ENCODE measurements around the gene TSPAN5. TPM values are rescaled to one million over a fixed set of nuclear protein-coding genes. Genes with fewer than 3 reads are reported as not detected.
"Not testable (repeated sequence)": the region's sequence is repeated elsewhere in the genome, so short reads cannot be mapped to it uniquely, and the experiment has no call there.

Gene TSPAN5
- total RNA-seq, 1 donor from 2014 or later: 8.6 TPM

GRCh38 chr4:98484031-98484430 lies 174.4 kb downstream of the TSPAN5 start:
- intact Hi-C loops (cut with DNase I): no loop called here
- DNase-seq (ENCODE audit: low spot score): no peak

- DNase-seq (ENCODE audit: low spot score): no peak
- intact Hi-C loops (cut with DNase I): no loop called here
These were observed 175.3 kb downstream of the TSPAN5 start for GRCh38 chr4:98482847-98483806.

- intact Hi-C loops (cut with DNase I): no loop called here
- DNase-seq (ENCODE audit: low spot score): no peak
These were observed 175.9 kb downstream of the TSPAN5 start for GRCh38 chr4:98482503-98482846.

- intact Hi-C loops (cut with DNase I): no loop called here
- DNase-seq (ENCODE audit: low spot score): no peak
These were observed 177.2 kb downstream of the TSPAN5 start for GRCh38 chr4:98481167-98481566.

- intact Hi-C loops (cut with DNase I): no loop called here
- no peak for DNase-seq (ENCODE audit: low spot score)
These were observed 177.9 kb downstream of the TSPAN5 start for GRCh38 chr4:98480535-98480934.

GRCh38 chr4:98479590-98479989 lies 178.8 kb downstream of the TSPAN5 start:
- DNase-seq (ENCODE audit: low spot score): not testable (repeated sequence)

GRCh38 chr4:98476891-98477290 lies 181.5 kb downstream of the TSPAN5 start:
- DNase-seq (ENCODE audit: low spot score): no peak

More at GRCh38 chr4:98479590-98479989, 178.8 kb downstream of the TSPAN5 start:
- intact Hi-C loops (cut with DNase I): not testable (repeated sequence)

GRCh38 chr4:98474408-98474844 lies 184.0 kb downstream of the TSPAN5 start:
- DNase-seq (ENCODE audit: low spot score): no peak
- intact Hi-C loops (cut with DNase I): no loop called here

More at GRCh38 chr4:98476891-98477290, 181.5 kb downstream of the TSPAN5 start:
- intact Hi-C loops (cut with DNase I): no loop called here

GRCh38 chr4:98473046-98473445 lies 185.4 kb downstream of the TSPAN5 start:
- no peak for DNase-seq (ENCODE audit: low spot score)
- intact Hi-C loops (cut with DNase I): no loop called here

GRCh38 chr4:98470831-98471230 lies 187.6 kb downstream of the TSPAN5 start:
- DNase-seq (ENCODE audit: low spot score): no peak
- intact Hi-C loops (cut with DNase I): no loop called here

- no peak for DNase-seq (ENCODE audit: low spot score)
- intact Hi-C loops (cut with DNase I): no loop called here
These were observed 188.0 kb downstream of the TSPAN5 start for GRCh38 chr4:98470366-98470765.

- intact Hi-C loops (cut with DNase I): loop anchor here (5.0 kb wide), 3 partner anchors 188 to 938 kb away; partner anchors contain the start of gene TSPAN5
- no peak for DNase-seq (ENCODE audit: low spot score)
These were observed 188.6 kb downstream of the TSPAN5 start for GRCh38 chr4:98469771-98470170.

GRCh38 chr4:98468709-98469108 lies 189.7 kb downstream of the TSPAN5 start:
- no peak for DNase-seq (ENCODE audit: low spot score)
- intact Hi-C loops (cut with DNase I): loop anchor here (1.0 to 5.0 kb wide), 4 partner anchors 189 to 939 kb away; partner anchors contain the start of gene TSPAN5

- intact Hi-C loops (cut with DNase I): loop anchor here (1.0 to 5.0 kb wide), 4 partner anchors 190 to 940 kb away; partner anchors contain the start of gene TSPAN5
- no peak for DNase-seq (ENCODE audit: low spot score)
These were observed 190.8 kb downstream of the TSPAN5 start for GRCh38 chr4:98467627-98468072.

- intact Hi-C loops (cut with DNase I): loop anchor here (5.0 kb wide), 3 partner anchors 190 to 940 kb away; partner anchors contain the start of gene TSPAN5
- DNase-seq (ENCODE audit: low spot score): no peak
These were observed 191.4 kb downstream of the TSPAN5 start for GRCh38 chr4:98466868-98467599.

- intact Hi-C loops (cut with DNase I): no loop called here
- DNase-seq (ENCODE audit: low spot score): no peak
These were observed 195.9 kb downstream of the TSPAN5 start for GRCh38 chr4:98462487-98462886.

GRCh38 chr4:98461121-98461865 lies 197.1 kb downstream of the TSPAN5 start:
- intact Hi-C loops (cut with DNase I): not testable (repeated sequence)

GRCh38 chr4:98457422-98457821 lies 201.0 kb downstream of the TSPAN5 start:
- intact Hi-C loops (cut with DNase I): not testable (repeated sequence)

More at GRCh38 chr4:98461121-98461865, 197.1 kb downstream of the TSPAN5 start:
- not testable (repeated sequence) for DNase-seq (ENCODE audit: low spot score)

GRCh38 chr4:98452091-98452490 lies 206.3 kb downstream of the TSPAN5 start:
- no peak for DNase-seq (ENCODE audit: low spot score)
- intact Hi-C loops (cut with DNase I): no loop called here

More at GRCh38 chr4:98457422-98457821, 201.0 kb downstream of the TSPAN5 start:
- not testable (repeated sequence) for DNase-seq (ENCODE audit: low spot score)
